NAMALWA (cell line): Measurements from ENCODE around the gene NFXL1.
A peak's percentile ranks its signal among the peaks of the same experiment; 100 is the strongest.
"Not testable (repeated sequence)": the region's sequence is repeated elsewhere in the genome, so short reads cannot be mapped to it uniquely, and the experiment has no call there.

Experiments used
- DNase-seq: peaks from one replicate; pipeline ENCODE4 v3.0.0-alpha.2; 2015; ENCODE audit warnings: low spot score

The NFXL1 gene

DNA sequence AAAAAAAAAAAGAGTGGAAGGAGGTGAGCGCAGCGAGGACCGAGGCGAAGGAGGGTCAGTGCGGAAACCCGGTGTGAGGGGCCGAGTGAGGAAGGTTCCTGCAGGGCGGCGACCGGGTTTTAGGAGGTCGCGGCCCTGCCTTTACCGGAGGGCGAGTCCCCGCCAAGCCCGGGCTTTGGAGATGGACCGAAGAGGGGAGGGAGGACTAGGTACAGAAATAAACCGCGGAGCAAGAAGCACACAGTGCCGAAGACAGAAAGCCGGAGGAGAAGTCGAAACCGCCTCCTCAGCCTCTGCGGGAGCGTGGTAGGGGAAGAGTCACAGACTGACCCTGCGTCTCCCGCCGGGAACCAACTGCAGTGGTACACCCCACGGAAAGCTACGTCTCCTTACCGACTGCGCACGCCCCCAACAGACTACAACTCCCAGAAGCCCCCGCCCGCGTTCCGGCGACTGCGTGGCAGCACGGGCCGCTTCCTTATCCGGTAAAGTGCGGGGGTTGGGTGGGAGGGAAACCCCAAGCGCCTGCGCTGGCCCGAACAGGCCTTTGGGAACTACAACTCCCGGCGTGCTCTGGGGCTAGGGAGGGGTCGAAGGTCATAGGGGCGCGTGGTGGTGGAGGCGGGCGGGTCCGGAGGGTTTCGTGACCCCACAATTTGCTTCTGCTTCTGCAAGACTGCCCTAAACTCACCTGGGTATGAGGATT is at the start of gene NFXL1:
Gene NFXL1, minus strand, starts transcription at position 364 of the 706 bp plus-strand sequence. CDS start 380 bp downstream, outside the sequence.
- DNase-seq: peak; percentile 97

DNA sequence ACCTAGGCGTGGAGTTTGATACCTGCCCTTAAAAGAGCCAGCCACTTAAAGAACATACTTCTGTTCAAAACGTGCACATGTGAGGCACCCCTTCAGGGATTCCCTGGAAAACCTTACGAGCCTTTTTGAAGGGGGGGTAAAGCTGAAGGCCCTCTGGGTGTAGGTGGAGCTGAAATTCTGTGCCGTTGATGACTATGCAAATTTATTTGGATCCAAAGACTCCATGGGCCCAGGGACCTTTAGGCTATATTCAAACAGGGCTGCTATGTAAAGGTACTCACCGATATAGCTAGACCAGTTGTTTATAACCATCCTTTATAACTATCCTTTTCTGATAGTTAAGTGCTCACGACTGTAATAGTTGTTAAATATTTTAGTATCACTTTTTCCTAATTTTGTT is 40.3 kb upstream of the NFXL1 start:
- no peak for DNase-seq

DNA sequence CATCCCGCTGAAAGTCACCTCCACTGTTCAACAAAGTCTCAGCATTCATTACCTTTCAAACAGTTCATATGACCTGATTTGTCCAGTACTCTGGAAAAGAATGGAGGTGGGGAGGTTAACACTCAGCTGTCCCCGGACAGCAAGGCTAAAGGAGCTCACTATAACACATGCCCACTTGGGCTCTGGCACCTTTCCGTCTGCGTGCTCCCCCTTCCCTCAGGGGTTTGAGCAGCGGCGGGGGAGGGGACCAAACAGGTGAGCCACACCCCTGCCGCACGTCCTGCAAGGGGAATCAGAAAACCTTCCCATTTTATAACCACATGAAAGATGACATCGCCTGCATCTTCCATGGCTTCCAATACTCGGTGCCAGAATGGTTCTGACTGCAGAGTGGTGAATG is 39.9 kb upstream of the NFXL1 start:
- DNase-seq: no peak

DNA sequence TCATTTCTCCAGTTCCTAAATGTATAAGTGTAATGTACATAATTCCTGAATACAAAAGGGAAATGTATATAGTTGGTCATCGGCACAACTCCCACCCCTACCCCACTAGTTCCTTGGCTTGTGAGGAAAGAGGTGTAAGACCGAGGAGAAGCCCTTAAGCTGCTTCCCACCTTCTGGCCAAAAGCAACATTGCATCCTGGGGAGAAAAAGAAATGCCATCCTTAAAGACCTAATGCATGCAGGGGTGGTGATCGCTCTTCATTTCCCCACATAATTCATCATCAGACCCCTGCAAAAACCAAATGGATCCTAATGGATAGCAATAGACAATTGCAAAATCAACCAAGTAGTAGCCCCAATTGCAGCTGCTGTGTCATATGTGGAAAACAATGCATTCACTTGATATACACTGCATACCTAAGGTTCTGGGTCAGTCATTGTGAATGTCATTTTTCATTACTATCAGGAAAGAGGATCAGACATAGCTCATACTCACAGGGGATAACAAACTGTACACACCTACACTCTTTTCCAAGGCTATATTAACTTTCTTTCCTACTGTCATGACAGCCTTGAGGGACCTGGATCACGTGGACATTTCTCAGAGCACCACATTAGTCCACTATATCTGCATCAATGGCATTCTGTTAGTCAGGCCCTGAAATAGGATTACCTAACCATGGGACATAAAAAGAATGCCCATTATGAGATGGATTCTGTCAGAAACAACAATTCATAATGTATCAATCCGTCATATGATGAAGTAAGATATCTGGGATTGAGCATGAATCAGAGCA is 31.7 kb upstream of the NFXL1 start:
- DNase-seq: no peak

DNA sequence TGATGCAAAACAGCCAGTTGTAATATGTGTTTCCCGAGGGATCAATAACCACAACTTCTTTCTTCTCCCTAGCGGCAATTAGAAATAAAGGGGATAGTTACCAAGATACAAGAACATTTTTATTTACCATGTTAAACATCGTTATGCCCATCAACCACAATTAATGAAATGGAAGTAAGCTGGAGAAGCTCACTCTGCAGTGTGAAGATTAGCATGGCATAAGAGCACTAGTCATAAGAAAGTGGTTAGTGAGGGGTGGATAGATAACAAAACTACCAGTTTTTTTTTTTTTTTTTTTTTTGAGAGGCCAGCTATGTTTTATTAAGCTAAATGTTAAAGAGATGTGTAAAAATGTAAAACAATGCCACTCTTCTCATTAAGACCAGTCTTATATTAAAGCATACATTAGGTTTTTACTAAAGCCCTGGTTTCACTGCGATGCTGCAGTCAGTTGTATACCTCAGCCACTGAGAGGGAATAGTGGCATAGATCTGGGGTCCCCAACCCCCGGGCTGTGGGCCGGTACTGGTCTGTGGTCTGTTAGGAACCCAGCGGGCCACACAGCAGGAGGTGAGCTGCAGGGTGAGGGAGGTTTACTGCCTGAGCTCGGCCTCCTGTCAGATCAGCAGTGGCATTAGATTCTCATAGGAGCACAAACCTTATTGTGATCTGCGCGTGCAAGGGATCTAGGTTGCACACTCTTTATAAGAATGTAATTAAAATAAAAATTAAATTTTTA is 27.9 kb upstream of the NFXL1 start:
- no peak for DNase-seq

DNA sequence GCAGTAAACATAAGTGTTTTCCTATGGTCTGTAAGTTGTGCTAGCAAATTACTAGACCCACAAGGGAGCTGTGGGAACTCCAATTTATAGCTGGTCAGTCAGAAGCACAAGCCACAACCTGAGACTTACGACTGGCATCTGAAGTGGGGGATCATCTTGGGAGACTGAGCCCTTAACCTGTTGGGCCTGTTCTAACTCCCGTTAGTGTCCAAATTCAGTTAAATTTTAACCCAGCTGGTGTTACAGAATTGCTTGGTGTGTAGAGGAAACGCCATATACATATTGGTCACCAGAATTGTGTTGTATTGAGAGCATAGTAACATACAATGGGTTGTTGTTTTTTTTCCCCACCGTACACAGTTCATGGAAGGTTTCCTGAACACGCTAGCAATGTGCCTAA is 25.1 kb upstream of the NFXL1 start:
- no peak for DNase-seq

DNA sequence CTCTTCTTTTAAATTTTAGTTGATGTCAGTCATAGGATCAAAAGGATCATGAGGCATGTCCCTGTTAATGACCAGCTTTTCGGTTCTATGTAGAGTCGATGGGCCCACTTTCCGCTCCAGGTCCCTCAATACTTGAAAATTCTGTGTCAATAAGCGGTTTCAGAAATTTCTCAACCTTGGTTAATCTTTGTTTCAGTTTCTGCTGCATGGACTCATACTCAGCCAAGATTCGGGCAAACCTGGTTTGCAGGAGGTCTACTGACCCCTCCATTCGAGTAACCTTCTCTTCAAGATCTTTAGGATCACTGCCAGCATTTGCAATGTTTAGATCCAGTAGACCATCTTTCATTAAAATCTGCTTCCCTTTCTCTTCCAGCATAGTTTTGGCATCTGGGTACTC is 22.0 kb upstream of the NFXL1 start:
- no peak for DNase-seq

DNA sequence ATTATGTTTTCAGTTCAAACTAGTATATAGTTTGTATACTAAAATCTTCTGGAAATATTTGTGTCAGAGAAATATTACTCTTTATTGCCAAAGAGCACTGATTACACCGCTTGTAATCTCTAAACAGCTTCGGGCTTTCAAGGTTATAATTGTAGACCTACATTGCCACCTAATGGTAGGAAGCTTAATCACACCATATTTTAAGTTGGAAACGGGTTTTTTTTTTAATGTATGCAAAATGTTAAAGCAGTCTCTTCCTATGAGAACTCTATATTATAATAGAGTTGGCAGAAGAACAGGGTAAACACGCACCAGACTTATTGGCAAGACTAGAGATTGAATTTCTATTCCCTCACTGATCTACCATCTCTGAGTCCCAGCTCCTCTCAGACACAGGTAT is 19.5 kb upstream of the NFXL1 start:
- DNase-seq: peak; percentile 80

DNA sequence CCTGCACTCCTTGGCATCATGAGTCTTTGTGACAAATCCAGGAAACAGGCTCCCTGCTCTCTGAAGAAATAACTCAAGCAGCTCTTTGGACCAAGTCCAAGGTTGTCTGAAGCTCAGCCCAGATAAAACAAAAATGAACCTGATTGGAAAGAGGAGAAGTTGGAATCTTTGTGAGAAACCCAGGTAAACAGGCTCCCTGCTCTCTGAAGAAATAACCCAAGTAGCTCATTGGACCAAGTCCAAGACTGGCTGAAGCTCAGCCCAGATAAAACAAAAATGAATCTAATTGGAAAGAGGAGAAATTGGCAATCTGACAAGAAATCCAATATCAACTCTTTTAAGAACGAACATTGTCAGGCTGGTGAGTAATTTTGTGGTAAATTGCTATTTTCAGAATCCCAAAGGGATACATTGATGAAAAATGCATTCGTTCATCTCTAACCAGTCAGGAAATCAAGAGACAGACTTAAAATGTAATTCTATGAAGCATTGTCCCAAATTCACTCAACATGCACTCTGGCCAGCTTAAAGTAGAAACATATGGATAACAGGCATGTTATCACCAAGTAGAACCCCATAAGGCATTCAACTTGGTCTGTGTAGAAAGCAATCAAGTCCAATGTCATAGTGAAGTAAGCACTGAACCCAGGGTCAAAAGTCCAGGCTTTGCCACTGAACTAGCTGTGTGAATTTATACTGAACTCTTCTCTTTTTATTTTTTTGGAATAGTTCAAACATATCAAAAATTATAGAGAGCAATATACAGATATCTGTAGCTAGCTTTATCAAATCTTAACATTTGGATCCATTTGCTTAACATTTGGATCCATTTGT is 16.8 kb upstream of the NFXL1 start:
- DNase-seq: no peak

DNA sequence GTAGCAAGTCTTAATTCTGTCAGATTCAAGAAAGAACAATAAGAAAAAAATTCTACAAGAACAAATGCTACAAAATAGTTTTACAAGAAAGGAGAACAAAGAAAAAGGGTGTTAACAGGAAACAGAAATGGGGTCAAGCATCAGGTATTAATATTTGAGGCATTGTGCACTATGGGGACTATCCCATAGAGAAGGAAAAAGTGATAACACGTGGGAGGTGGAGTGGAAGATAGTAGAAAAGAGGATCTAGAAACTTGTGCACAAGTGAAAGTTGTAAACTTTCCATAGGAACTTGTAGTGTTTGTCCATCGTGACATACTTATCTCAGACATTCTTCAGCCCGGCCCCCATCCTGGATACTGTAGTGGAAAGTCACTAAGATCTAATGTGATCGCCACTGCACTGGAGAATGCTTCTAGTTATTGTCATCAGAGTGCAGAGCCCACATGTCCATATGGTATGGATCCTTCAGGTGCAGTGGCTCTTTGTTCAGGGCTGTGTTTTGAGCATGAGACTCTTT is 15.4 kb upstream of the NFXL1 start:
- no peak for DNase-seq

DNA sequence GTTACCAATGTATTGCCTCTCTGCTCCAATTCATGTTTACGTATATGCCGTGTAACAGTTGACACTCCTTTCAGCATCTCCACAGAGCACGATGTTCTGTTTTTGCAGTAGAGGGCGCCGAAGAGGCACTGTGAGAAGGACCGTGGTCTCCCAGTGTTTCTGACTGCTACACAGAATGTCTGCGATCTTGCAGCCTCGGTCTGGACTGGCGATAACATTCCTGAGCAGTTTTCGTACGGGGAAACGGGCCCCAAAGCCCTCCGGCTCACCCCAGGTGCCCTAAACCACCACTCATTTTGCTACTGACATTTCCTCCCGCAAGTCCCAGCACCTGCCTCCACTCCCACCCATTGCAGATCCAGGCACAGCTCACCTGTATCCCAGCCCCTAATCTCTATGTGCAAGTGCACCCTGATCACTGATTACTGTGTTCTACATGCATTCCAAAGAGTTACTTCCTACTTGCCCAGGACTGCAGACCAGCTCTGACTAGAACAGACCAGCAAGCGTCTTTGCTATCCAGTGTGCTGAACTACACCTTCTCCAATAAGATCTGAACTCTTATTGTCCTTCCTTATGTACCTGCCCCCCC is 12.4 kb upstream of the NFXL1 start:
- peak; percentile 69 for DNase-seq

DNA sequence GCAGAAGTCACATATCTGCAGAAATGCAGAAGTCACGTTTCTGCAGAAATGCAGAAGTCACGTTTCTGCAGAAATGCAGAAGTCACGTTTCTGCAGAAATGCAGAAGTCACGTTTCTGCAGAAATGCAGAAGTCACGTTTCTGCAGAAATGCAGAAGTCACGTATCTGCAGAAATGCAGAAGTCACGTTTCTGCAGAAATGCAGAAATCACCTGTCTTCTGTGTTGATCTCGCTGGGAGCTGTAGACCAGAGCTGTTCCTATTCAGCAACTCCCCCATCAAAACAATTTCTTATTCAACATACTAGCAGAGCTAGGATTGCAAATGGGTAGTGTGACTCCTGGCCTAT is 8.9 kb upstream of the NFXL1 start:
- DNase-seq: not testable (repeated sequence)

DNA sequence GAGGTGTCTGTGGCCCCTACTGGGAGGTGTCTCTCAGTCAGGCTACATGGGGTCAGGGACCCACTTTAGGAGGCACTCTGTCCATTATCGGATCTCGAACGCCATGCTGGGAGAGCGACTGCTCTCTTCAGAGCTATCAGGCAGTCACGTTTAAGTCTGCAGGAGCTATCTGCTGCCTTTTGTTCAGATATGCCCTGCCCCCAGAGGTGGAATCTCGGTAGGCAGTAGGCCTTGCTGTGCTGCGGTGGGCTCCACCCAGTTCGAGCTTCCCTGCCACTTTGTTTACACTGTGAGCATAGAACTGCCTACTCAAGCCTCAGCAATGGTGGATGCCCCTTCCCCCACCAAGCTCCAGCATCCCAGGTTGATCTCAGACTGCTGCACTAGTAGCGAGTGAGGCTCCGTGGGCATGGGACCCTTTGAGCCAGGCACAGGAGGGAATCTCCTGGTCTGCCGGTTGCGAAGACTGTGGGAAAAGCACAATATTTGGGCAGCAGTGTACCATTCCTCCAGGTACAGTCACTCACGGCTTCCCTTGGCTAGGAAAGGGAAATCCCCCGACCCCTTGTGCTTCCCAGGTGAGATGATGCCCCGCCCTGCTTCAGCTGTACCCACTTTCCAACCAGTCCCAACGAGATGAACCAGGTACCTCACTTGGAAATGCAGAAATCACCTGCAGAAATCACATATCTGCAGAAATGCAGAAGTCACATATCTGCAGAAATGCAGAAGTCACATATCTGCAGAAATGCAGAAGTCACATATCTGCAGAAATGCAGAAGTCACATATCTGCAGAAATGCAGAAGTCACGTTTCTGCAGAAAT is 8.3 kb upstream of the NFXL1 start:
- not testable (repeated sequence) for DNase-seq

DNA sequence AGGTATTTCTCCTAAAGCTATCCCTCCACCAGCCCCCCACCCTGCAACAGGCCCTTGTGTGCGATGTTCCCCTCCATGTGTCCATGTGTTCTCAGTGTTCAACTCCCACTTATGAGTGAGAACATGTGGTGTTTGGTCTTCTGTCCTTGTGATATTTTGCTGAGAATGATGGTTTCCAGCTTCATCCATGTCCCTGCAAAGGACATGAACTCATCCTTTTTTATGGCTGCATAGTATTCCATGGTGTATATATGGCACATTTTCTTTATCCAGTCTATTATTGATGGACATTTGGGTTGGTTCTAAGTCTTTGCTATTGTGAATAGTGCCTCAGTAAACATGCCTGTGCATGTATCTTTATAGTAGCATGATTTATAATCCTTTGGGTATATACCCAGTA is 2.8 kb upstream of the NFXL1 start:
- not testable (repeated sequence) for DNase-seq

DNA sequence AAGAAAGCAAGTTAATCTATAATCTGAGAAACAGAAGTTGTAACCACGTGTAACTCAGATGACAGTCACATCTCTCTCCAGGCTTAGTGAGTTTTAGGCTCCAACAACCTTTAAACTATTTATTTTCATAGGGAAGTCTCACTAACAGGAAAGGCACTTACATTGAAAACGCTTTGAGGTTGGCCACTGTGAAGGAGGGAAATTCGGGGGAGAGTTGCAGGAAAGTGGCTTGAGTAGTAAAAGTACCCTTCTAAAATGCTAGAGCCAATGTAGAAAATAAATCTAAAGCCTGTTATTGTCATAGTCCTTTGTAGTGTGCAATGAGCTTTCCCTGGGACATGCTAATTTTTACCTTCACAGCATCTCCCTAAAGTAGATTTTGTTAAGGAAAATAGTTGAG is 995 bp upstream of the NFXL1 start:
- DNase-seq: peak; percentile 15

DNA sequence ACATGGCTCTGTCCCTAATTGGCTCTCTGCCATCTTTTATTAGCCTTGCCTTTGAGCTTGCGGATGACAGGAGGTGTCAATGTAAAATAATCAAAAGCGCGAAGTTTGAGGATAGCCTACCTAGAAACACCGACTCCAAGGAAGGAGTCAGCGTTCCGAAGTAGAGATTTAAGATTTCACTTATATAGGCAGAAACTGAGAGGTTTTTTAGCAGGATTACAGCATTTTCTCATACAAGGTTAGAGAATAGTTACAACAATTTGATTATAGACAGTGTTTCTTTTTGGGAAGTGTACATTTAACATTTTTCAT is 499 bp upstream of the NFXL1 start:
- no peak for DNase-seq

DNA sequence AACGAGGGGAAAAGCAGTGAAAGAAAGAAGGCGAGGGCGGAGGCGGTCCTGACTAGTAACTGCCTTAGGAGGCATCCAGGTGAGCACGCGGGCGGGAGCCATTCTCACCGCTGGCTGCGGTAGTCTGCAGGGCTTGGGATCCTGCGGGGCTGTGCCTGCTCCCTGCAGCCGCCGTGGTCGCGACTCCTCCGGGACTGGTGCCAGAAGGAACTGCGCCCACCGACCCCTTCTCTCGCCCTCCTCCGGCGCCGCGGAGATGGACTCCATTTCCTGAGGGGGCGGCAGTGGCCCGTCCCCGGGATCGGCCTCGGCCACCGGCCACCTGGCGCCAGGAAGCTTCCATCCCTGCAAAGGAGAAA is 543 bp downstream of the NFXL1 start:
- DNase-seq: peak; percentile 35

DNA sequence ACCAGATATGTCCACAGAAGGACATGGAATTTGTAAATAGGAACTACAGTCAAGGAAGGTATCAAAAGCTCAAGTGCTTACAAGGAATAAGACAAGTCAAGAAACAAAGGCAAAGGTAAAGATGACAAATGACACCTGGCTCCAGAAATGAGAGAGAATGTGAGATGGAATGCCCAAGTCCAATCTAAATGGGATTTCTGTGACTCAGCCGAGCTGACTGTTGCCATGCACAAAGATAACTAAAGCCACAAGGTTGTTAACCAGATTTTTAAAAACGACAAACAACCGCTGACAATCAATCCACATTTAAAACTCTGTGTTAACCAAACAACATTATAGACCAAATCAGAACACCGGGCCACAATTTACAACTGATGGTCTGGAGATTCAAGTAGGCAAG is 1.1 kb downstream of the NFXL1 start:
- DNase-seq: no peak

DNA sequence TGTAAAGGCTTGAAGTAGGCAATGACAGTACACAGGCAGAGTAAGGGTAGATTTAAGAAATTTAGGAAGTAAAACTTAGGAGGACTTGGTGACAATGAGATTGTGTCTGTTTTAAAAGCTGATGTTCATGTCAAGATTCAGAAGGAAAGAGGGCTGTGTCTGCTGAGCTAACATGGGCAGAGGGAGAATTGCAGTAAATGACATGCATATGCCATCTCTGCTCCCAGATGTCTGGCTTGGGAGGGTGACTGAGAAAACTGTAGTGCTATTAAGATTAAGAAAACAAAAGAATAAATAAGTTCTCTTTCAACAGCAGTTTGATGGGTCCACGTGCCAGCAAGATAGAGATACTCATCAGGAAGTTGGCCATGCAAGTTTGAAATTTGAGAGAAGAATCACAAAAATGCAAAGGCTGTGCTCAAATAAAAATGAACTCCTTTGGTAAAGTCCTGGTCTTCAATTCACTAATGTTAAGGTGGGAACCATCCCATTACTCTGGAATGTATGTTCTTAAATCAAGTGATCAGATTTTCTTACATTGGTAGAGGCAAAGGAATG is 7.2 kb downstream of the NFXL1 start:
- no peak for DNase-seq

DNA sequence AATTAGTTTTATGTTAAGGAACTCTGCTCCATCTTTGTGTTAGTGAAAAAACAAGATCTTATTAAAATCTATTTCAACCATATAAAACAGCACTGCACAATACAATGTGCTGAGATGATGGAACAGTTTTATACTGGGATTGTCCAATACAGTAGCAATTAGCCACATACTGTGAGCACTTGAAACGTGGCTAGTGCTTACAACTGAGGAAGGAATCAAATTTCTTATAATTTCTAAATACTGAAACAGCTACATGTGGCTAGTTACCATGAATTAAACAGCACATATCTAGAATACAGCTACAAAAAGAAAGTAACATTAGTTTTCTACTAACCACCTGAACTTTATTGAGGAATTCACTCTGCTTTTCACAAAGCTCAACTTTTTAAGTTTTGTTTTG is 14.7 kb downstream of the NFXL1 start:
- no peak for DNase-seq

DNA sequence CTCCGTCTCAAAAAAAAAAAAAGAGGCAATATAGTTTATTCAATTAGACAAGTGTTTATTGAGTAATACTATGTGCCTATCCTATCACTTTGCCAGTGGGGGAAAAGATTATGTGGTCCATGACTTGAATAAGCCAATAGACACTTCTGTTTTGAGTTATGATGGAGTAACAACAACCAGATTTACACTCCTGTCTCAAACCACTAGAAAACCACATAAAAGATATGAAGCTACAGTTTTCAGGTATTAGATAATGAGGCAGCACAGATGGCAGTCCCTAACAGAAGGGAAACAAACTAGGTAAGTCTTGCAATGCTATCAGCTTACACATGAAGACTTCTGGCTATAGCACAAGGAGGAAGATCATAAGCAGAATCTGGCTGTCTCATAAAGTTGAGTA is 22.5 kb downstream of the NFXL1 start:
- DNase-seq: no peak
